SK-N-MC (cell line): ENCODE results near the gene RIN3.

ENCODE experiments used
- EZH2 ChIP-seq: fragments of 200-600 bp; sonication (generic); IDR thresholded peaks from one replicate; pipeline ENCODE4 v1.6.1; 2017; ENCODE audit warnings: antibody characterized with exemption
- FOXP2 ChIP-seq: optimal IDR thresholded peaks from 2 replicates; pipeline ENCODE3; 2011; ENCODE audit warnings: mild to moderate bottlenecking, moderate library complexity; ENCODE audit not compliant: insufficient read depth; ENCODE audit errors: extremely low read length, control extremely low read depth
- POLR2AphosphoS5 ChIP-seq: IDR thresholded peaks from 2 replicates; pipeline ENCODE4 v1.6.1; 2012; ENCODE audit warnings: mild to moderate bottlenecking, low read depth, low read length, borderline replicate concordance

GRCh38 chr14:92659765-92660561 lies 146.4 kb downstream of the RIN3 start:
- TF ChIP-seq FOXP2 (no peak), EZH2 (no peak), POLR2AphosphoS5 (no peak)
